Right lobe of liver (tissue), 4 donors: ENCODE results near the gene TBC1D19.

Source experiments
- CTCF ChIP-seq, 4 donors: fragments of 200-600 bp in 3 of 4; fragments of 450-650 bp in 1 of 4; IDR thresholded peaks; one replicate each; pipeline versions ENCODE4 v1.5.1 to v1.8.0; 2016 to 2022; ENCODE audit warnings: antibody characterized with exemption in 4 of 4, mild to moderate bottlenecking in 2 of 4
- POLR2A ChIP-seq: fragments of 450-650 bp; IDR thresholded peaks from one replicate; pipeline ENCODE4 v1.6.1; 2017; ENCODE audit warnings: antibody characterized with exemption, mild to moderate bottlenecking
- donor health status: DM: no; HTN: no; CAD: no.
- donor health status: DM: no; HTN: no; CAD: no.
- donor health status: DM: no; HTN: yes; CAD: no.

GRCh38 chr4:26700110-26700509 is 116.2 kb downstream of the TBC1D19 start:
- TF ChIP-seq CTCF (IDR thresholded peaks at IDR 0.05) (no peak), POLR2A (no peak)
